ENCODE results near the gene DENND1C. TPM values are rescaled to one million over a fixed set of nuclear protein-coding genes. Genes with fewer than 3 reads are reported as not detected.

Gene DENND1C
- total RNA-seq (2022; extraction: Qiagen RNA extraction; ENCODE audit: low read depth) = 0.12 to 0.39 TPM (median 0.30 TPM) in 5 replicates

GRCh38 chr19:6481541-6482342 lies at the start of gene DENND1C:
TSS of gene DENND1C (minus strand) at chr19:6481787. CDS start at chr19:6481695, 92 bp downstream.

GRCh38 chr19:6530386-6531162 lies 49.0 kb upstream of the DENND1C start, which contains the start of gene TNFSF9:
TSS of gene TNFSF9 (plus strand) at chr19:6531026. CDS start at chr19:6531037, 11 bp downstream.

GRCh38 chr19:6501740-6502648 lies 20.4 kb upstream of the DENND1C start, which contains the start of gene TUBB4A:
TSS of gene TUBB4A (minus strand) at chr19:6502309. CDS start at chr19:6502212, 97 bp downstream.

GRCh38 chr19:6464070-6464873 lies 17.3 kb downstream of the DENND1C start, which contains the start of gene CRB3:
TSS of gene CRB3 (plus strand) at chr19:6464271. CDS start at chr19:6464702, 431 bp downstream.

GRCh38 chr19:6459262-6460098 lies 22.1 kb downstream of the DENND1C start, which contains the start of gene SLC25A23:
TSS of gene SLC25A23 (minus strand) at chr19:6459792. CDS start at chr19:6459628, 164 bp downstream.

GRCh38 chr19:6433663-6434062 lies 47.9 kb downstream of the DENND1C start, which contains the start of gene SLC25A41:
TSS of gene SLC25A41 (minus strand) at chr19:6433763. CDS start at chr19:6433693, 70 bp downstream.

GRCh38 chr19:6424195-6424938 lies 57.2 kb downstream of the DENND1C start, which contains the start of gene KHSRP:
TSS of gene KHSRP (minus strand) at chr19:6424811. CDS start at chr19:6424701, 110 bp downstream.

Other genes with a start within 250 kb of the DENND1C start
- gene MLLT1, start 201.8 kb downstream of the DENND1C start, total RNA-seq (2022; extraction: Qiagen RNA extraction; ENCODE audit: low read depth) = 16.2 to 20.2 TPM (median 20.0 TPM) in 5 replicates
- not detected in 5 replicates for gene ACER1, start 148.2 kb downstream of the DENND1C start, total RNA-seq (2022; extraction: Qiagen RNA extraction; ENCODE audit: low read depth)
- gene CLPP, start 120.3 kb downstream of the DENND1C start, total RNA-seq (2022; extraction: Qiagen RNA extraction; ENCODE audit: low read depth) = 45.1 to 87.6 TPM (median 69.7 TPM) in 5 replicates
- 16.0 to 39.2 TPM (median 33.4 TPM) in 5 replicates for gene ALKBH7, start 109.0 kb downstream of the DENND1C start, total RNA-seq (2022; extraction: Qiagen RNA extraction; ENCODE audit: low read depth)
- gene PSPN, start 105.9 kb downstream of the DENND1C start, total RNA-seq (2022; extraction: Qiagen RNA extraction; ENCODE audit: low read depth) = 0.48 to 1.7 TPM (median 0.85 TPM) in 5 replicates
- gene GTF2F1, start 88.6 kb downstream of the DENND1C start, total RNA-seq (2022; extraction: Qiagen RNA extraction; ENCODE audit: low read depth) = 57.5 to 64.9 TPM (median 60.3 TPM) in 5 replicates
- 194 to 229 TPM (median 198 TPM) in 5 replicates for gene KHSRP, start 57.0 kb downstream of the DENND1C start, total RNA-seq (2022; extraction: Qiagen RNA extraction; ENCODE audit: low read depth)
- gene SLC25A41, start 48.0 kb downstream of the DENND1C start, total RNA-seq (2022; extraction: Qiagen RNA extraction; ENCODE audit: low read depth) = 0.06 to 0.24 TPM (median 0.16 TPM) in 3 of 5 replicates, not detected in the others
- 16.1 to 21.5 TPM (median 19.3 TPM) in 5 replicates for gene SLC25A23, start 22.0 kb downstream of the DENND1C start, total RNA-seq (2022; extraction: Qiagen RNA extraction; ENCODE audit: low read depth)
- gene CRB3, start 17.5 kb downstream of the DENND1C start, total RNA-seq (2022; extraction: Qiagen RNA extraction; ENCODE audit: low read depth) = 3.5 to 5.9 TPM (median 5.0 TPM) in 5 replicates
- gene TUBB4A, start 20.5 kb upstream of the DENND1C start, total RNA-seq (2022; extraction: Qiagen RNA extraction; ENCODE audit: low read depth) = 4.9 to 6.8 TPM (median 6.2 TPM) in 5 replicates
- gene TNFSF9, start 49.2 kb upstream of the DENND1C start, total RNA-seq (2022; extraction: Qiagen RNA extraction; ENCODE audit: low read depth) = 4.7 to 8.9 TPM (median 7.0 TPM) in 5 replicates
- 13.5 to 28.3 TPM (median 24.8 TPM) in 5 replicates for gene CD70, start 109.4 kb upstream of the DENND1C start, total RNA-seq (2022; extraction: Qiagen RNA extraction; ENCODE audit: low read depth)
- gene TNFSF14, start 188.4 kb upstream of the DENND1C start, total RNA-seq (2022; extraction: Qiagen RNA extraction; ENCODE audit: low read depth) = 0.05 to 0.13 TPM (median 0.07 TPM) in 4 of 5 replicates, not detected in the other
- gene C3, start 238.9 kb upstream of the DENND1C start, total RNA-seq (2022; extraction: Qiagen RNA extraction; ENCODE audit: low read depth) = 34.0 to 64.4 TPM (median 45.2 TPM) in 5 replicates